ENCODE measurements around the gene RHOBTB3. TPM values are rescaled to one million over a fixed set of nuclear protein-coding genes. Genes with fewer than 3 reads are reported as not detected.

The RHOBTB3 gene
- total RNA-seq, 2 donors from 2014 or later = 0.92 to 2.5 TPM

GRCh38 chr5:95746722-95747679 lies 15.9 kb downstream of the RHOBTB3 start:
- Mint-ChIP-seq H3K27ac (no peak overlapping the region), H3K4me1 (peaks cover 3% of the 10 kb centered on the region), H3K36me3 (ENCODE audit: low read depth) (no peaks in the 10 kb centered on the region), H3K4me3 (no peak overlapping the region), H3K27me3 (peaks cover 7% of the 10 kb centered on the region)
- H3K9me3 ChIP-seq (ENCODE audit: control insufficient read depth, low read length, poor library complexity, severe bottlenecking) = no peaks in the 10 kb centered on the region
- DNase-seq (no peak), ATAC-seq (no peak)

- ATAC-seq = no peak
- Mint-ChIP-seq H3K4me3 (no peak overlapping the region), H3K36me3 (ENCODE audit: low read depth) (no peaks in the 10 kb centered on the region), H3K4me1 (peaks cover 3% of the 10 kb centered on the region), H3K27ac (no peak overlapping the region), H3K27me3 (peaks cover 7% of the 10 kb centered on the region)
- no peaks in the 10 kb centered on the region for H3K9me3 ChIP-seq (ENCODE audit: control insufficient read depth, low read length, poor library complexity, severe bottlenecking)
- DNase-seq = no peak
Measured at GRCh38 chr5:95748133-95748532, 17.0 kb downstream of the RHOBTB3 start.

- peaks cover 5% of the 10 kb centered on the region for H3K27me3 Mint-ChIP-seq
- DNase-seq (no peak), ATAC-seq (no peak)
- peaks cover 2% of the 10 kb centered on the region for H3K4me1 Mint-ChIP-seq
- peaks cover 5% of the 10 kb centered on the region for H3K36me3 Mint-ChIP-seq (ENCODE audit: low read depth)
- no peaks in the 10 kb centered on the region for H3K9me3 ChIP-seq (ENCODE audit: control insufficient read depth, low read length, poor library complexity, severe bottlenecking)
- H3K4me3 Mint-ChIP-seq = no peak overlapping the region
- no peak overlapping the region for H3K27ac Mint-ChIP-seq
Measured at GRCh38 chr5:95754545-95754944, 23.4 kb downstream of the RHOBTB3 start.

GRCh38 chr5:95759005-95759404 lies 27.9 kb downstream of the RHOBTB3 start:
- ATAC-seq (no peak), DNase-seq (no peak)
- Mint-ChIP-seq H3K4me3 (no peak overlapping the region), H3K27me3 (peaks cover 5% of the 10 kb centered on the region), H3K36me3 (ENCODE audit: low read depth) (peaks cover 5% of the 10 kb centered on the region), H3K4me1 (peaks cover 18% of the 10 kb centered on the region), H3K27ac (no peak overlapping the region)
- H3K9me3 ChIP-seq (ENCODE audit: control insufficient read depth, low read length, poor library complexity, severe bottlenecking) = no peaks in the 10 kb centered on the region

- peaks cover 5% of the 10 kb centered on the region for H3K36me3 Mint-ChIP-seq (ENCODE audit: low read depth)
- H3K9me3 ChIP-seq (ENCODE audit: control insufficient read depth, low read length, poor library complexity, severe bottlenecking) = no peaks in the 10 kb centered on the region
- ATAC-seq = no peak
- no peak overlapping the region for H3K4me3 Mint-ChIP-seq
- peaks cover 5% of the 10 kb centered on the region for H3K27me3 Mint-ChIP-seq
- H3K4me1 Mint-ChIP-seq = peaks cover 18% of the 10 kb centered on the region
- no peak for DNase-seq
- H3K27ac Mint-ChIP-seq = peak overlapping the region; percentile 89
Measured at GRCh38 chr5:95759634-95760033, 28.5 kb downstream of the RHOBTB3 start.

GRCh38 chr5:95760273-95761191 lies 29.4 kb downstream of the RHOBTB3 start:
- peaks cover 4% of the 10 kb centered on the region for H3K36me3 Mint-ChIP-seq (ENCODE audit: low read depth)
- peak overlapping the region; percentile 89 for H3K27ac Mint-ChIP-seq
- H3K4me3 Mint-ChIP-seq = peak overlapping the region; percentile 84
- peaks cover 5% of the 10 kb centered on the region for H3K27me3 Mint-ChIP-seq
- H3K4me1 Mint-ChIP-seq = peaks cover 18% of the 10 kb centered on the region
- DNase-seq (no peak), ATAC-seq (peak; percentile 88)
- H3K9me3 ChIP-seq (ENCODE audit: control insufficient read depth, low read length, poor library complexity, severe bottlenecking) = no peaks in the 10 kb centered on the region

GRCh38 chr5:95761771-95762651 lies 30.9 kb downstream of the RHOBTB3 start:
- no peak overlapping the region for H3K27ac Mint-ChIP-seq
- H3K36me3 Mint-ChIP-seq (ENCODE audit: low read depth) = peaks cover 2% of the 10 kb centered on the region
- H3K9me3 ChIP-seq (ENCODE audit: control insufficient read depth, low read length, poor library complexity, severe bottlenecking) = no peaks in the 10 kb centered on the region
- peaks cover 16% of the 10 kb centered on the region for H3K4me1 Mint-ChIP-seq
- DNase-seq (no peak), ATAC-seq (no peak)
- no peak overlapping the region for H3K4me3 Mint-ChIP-seq
- H3K27me3 Mint-ChIP-seq = no peaks in the 10 kb centered on the region

GRCh38 chr5:95762652-95763041 lies 31.5 kb downstream of the RHOBTB3 start:
- Mint-ChIP-seq H3K4me1 (peaks cover 16% of the 10 kb centered on the region), H3K36me3 (ENCODE audit: low read depth) (peaks cover 2% of the 10 kb centered on the region), H3K4me3 (no peak overlapping the region), H3K27me3 (no peaks in the 10 kb centered on the region), H3K27ac (no peak overlapping the region)
- no peaks in the 10 kb centered on the region for H3K9me3 ChIP-seq (ENCODE audit: control insufficient read depth, low read length, poor library complexity, severe bottlenecking)
- ATAC-seq = no peak
- no peak for DNase-seq

GRCh38 chr5:95763941-95764340 lies 32.8 kb downstream of the RHOBTB3 start:
- no peaks in the 10 kb centered on the region for H3K9me3 ChIP-seq (ENCODE audit: control insufficient read depth, low read length, poor library complexity, severe bottlenecking)
- Mint-ChIP-seq H3K4me1 (peaks cover 16% of the 10 kb centered on the region), H3K4me3 (no peak overlapping the region), H3K36me3 (ENCODE audit: low read depth) (peaks cover 2% of the 10 kb centered on the region), H3K27me3 (no peaks in the 10 kb centered on the region), H3K27ac (no peak overlapping the region)
- DNase-seq (no peak), ATAC-seq (no peak)

GRCh38 chr5:95768731-95769130 lies 37.6 kb downstream of the RHOBTB3 start:
- Mint-ChIP-seq H3K27me3 (no peaks in the 10 kb centered on the region), H3K27ac (no peak overlapping the region), H3K36me3 (ENCODE audit: low read depth) (peaks cover 2% of the 10 kb centered on the region), H3K4me1 (peaks cover 3% of the 10 kb centered on the region), H3K4me3 (no peak overlapping the region)
- DNase-seq = no peak
- ATAC-seq = no peak
- no peaks in the 10 kb centered on the region for H3K9me3 ChIP-seq (ENCODE audit: control insufficient read depth, low read length, poor library complexity, severe bottlenecking)

GRCh38 chr5:95770830-95771708 lies 39.9 kb downstream of the RHOBTB3 start:
- peaks cover 3% of the 10 kb centered on the region for H3K4me1 Mint-ChIP-seq
- H3K4me3 Mint-ChIP-seq = no peak overlapping the region
- ATAC-seq (no peak), DNase-seq (no peak)
- H3K27ac Mint-ChIP-seq = no peak overlapping the region
- H3K9me3 ChIP-seq (ENCODE audit: control insufficient read depth, low read length, poor library complexity, severe bottlenecking) = no peaks in the 10 kb centered on the region
- peaks cover 2% of the 10 kb centered on the region for H3K36me3 Mint-ChIP-seq (ENCODE audit: low read depth)
- H3K27me3 Mint-ChIP-seq = no peaks in the 10 kb centered on the region

- peaks cover 3% of the 10 kb centered on the region for H3K4me1 Mint-ChIP-seq
- no peaks in the 10 kb centered on the region for H3K36me3 Mint-ChIP-seq (ENCODE audit: low read depth)
- H3K27ac Mint-ChIP-seq = no peak overlapping the region
- no peaks in the 10 kb centered on the region for H3K27me3 Mint-ChIP-seq
- no peaks in the 10 kb centered on the region for H3K9me3 ChIP-seq (ENCODE audit: control insufficient read depth, low read length, poor library complexity, severe bottlenecking)
- ATAC-seq (no peak), DNase-seq (no peak)
- no peak overlapping the region for H3K4me3 Mint-ChIP-seq
Measured at GRCh38 chr5:95771892-95772291, 40.8 kb downstream of the RHOBTB3 start.

Measured in T-helper 17 cell (primary cell).